ENCODE results near the gene PKP4.

Gene PKP4

GRCh38 chr2:158488442-158489216 lies 31.9 kb downstream of the PKP4 start:
- peaks cover 44% of the 10 kb centered on the region for H3K4me1 ChIP-seq (ENCODE audit: control insufficient read depth, insufficient read depth, low read length)
- H3K27ac ChIP-seq (ENCODE audit: low read depth, low read length), result no peak overlapping the region

GRCh38 chr2:158489366-158490112 lies 32.8 kb downstream of the PKP4 start:
- no peaks in the 10 kb centered on the region for H3K36me3 ChIP-seq (ENCODE audit: control insufficient read depth, insufficient read depth, low read length)
- H3K4me3 ChIP-seq (ENCODE audit: low read depth, low read length), result no peak overlapping the region
- H3K9ac ChIP-seq (ENCODE audit: low read length), result no peak overlapping the region
- no peaks in the 10 kb centered on the region for H3K9me3 ChIP-seq (ENCODE audit: control insufficient read depth, insufficient read depth, low read depth, low read length)
- H3K27ac ChIP-seq (ENCODE audit: low read depth, low read length), result no peak overlapping the region
- H3K4me1 ChIP-seq (ENCODE audit: control insufficient read depth, insufficient read depth, low read length), result peaks cover 46% of the 10 kb centered on the region
- H3K27me3 ChIP-seq (ENCODE audit: control insufficient read depth, insufficient read depth, low read length), result no peaks in the 10 kb centered on the region

More at GRCh38 chr2:158488442-158489216, 31.9 kb downstream of the PKP4 start:
- Histone ChIP-seq H3K27me3 (ENCODE audit: control insufficient read depth, insufficient read depth, low read length) (no peaks in the 10 kb centered on the region), H3K9me3 (ENCODE audit: control insufficient read depth, insufficient read depth, low read depth, low read length) (no peaks in the 10 kb centered on the region), H3K9ac (ENCODE audit: low read length) (no peak overlapping the region), H3K36me3 (ENCODE audit: control insufficient read depth, insufficient read depth, low read length) (no peaks in the 10 kb centered on the region), H3K4me3 (ENCODE audit: low read depth, low read length) (no peak overlapping the region)

- Histone ChIP-seq H3K4me1 (ENCODE audit: control insufficient read depth, insufficient read depth, low read length) (peaks cover 39% of the 10 kb centered on the region), H3K27ac (ENCODE audit: low read depth, low read length) (no peak overlapping the region), H3K4me3 (ENCODE audit: low read depth, low read length) (no peak overlapping the region), H3K36me3 (ENCODE audit: control insufficient read depth, insufficient read depth, low read length) (no peaks in the 10 kb centered on the region), H3K9me3 (ENCODE audit: control insufficient read depth, insufficient read depth, low read depth, low read length) (no peaks in the 10 kb centered on the region), H3K9ac (ENCODE audit: low read length) (no peak overlapping the region), H3K27me3 (ENCODE audit: control insufficient read depth, insufficient read depth, low read length) (no peaks in the 10 kb centered on the region)
Measured at GRCh38 chr2:158491072-158491471, 34.3 kb downstream of the PKP4 start.

DNA sequence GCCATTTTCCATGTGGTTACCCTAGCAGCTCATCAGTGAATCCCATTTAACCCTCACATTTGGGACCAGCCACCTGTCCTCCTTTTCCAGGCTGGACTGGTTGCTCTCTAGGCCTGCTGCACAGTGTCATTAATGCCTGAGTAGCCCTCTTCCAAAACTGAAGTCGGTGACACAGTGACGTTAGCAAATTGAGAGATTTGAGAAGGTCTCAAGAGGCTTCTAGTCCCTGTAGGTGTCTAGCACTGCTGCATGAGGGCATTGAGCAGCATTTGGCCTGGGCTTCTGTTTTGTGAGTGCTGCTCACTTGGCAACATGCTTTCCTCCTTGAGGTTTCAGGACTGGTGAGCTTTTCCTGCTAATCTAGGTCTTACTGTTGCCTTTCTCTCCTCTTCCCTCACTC lies 36.7 kb downstream of the PKP4 start:
- Histone ChIP-seq H3K4me3 (ENCODE audit: low read depth, low read length) (no peak overlapping the region), H3K27ac (ENCODE audit: low read depth, low read length) (no peak overlapping the region), H3K9me3 (ENCODE audit: control insufficient read depth, insufficient read depth, low read depth, low read length) (no peaks in the 10 kb centered on the region), H3K27me3 (ENCODE audit: control insufficient read depth, insufficient read depth, low read length) (no peaks in the 10 kb centered on the region), H3K4me1 (ENCODE audit: control insufficient read depth, insufficient read depth, low read length) (peaks cover 43% of the 10 kb centered on the region), H3K9ac (ENCODE audit: low read length) (no peak overlapping the region), H3K36me3 (ENCODE audit: control insufficient read depth, insufficient read depth, low read length) (no peaks in the 10 kb centered on the region)

DNA sequence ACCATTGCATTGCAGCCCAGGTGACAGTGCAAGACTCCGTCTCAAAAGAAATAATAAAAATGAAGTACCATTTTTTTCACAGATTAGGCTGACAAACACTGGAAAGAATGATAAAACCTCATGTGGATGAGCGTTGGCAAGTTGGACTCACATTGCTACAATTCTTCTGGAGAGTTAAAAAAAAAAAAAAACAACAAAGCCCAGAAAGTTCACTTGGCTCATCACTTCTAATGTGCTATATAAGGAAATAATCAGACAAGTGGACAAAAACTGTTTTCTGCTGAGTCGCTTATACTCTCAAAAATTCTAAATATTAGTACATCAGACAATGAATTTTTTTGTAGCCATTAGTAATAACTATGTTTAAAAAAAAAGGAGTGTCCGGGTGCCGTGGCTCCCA lies 38.4 kb downstream of the PKP4 start:
- no peaks in the 10 kb centered on the region for H3K9me3 ChIP-seq (ENCODE audit: control insufficient read depth, insufficient read depth, low read depth, low read length)
- no peaks in the 10 kb centered on the region for H3K27me3 ChIP-seq (ENCODE audit: control insufficient read depth, insufficient read depth, low read length)
- no peak overlapping the region for H3K4me3 ChIP-seq (ENCODE audit: low read depth, low read length)
- no peak overlapping the region for H3K27ac ChIP-seq (ENCODE audit: low read depth, low read length)
- no peak overlapping the region for H3K9ac ChIP-seq (ENCODE audit: low read length)
- H3K36me3 ChIP-seq (ENCODE audit: control insufficient read depth, insufficient read depth, low read length), result no peaks in the 10 kb centered on the region
- peaks cover 26% of the 10 kb centered on the region for H3K4me1 ChIP-seq (ENCODE audit: control insufficient read depth, insufficient read depth, low read length)

- H3K4me1 ChIP-seq (ENCODE audit: control insufficient read depth, insufficient read depth, low read length), result peaks cover 22% of the 10 kb centered on the region
- no peaks in the 10 kb centered on the region for H3K36me3 ChIP-seq (ENCODE audit: control insufficient read depth, insufficient read depth, low read length)
- H3K27ac ChIP-seq (ENCODE audit: low read depth, low read length), result no peak overlapping the region
- no peaks in the 10 kb centered on the region for H3K27me3 ChIP-seq (ENCODE audit: control insufficient read depth, insufficient read depth, low read length)
- H3K4me3 ChIP-seq (ENCODE audit: low read depth, low read length), result no peak overlapping the region
- H3K9ac ChIP-seq (ENCODE audit: low read length), result no peak overlapping the region
- no peaks in the 10 kb centered on the region for H3K9me3 ChIP-seq (ENCODE audit: control insufficient read depth, insufficient read depth, low read depth, low read length)
Measured at GRCh38 chr2:158496986-158497385, 40.2 kb downstream of the PKP4 start.

DNA sequence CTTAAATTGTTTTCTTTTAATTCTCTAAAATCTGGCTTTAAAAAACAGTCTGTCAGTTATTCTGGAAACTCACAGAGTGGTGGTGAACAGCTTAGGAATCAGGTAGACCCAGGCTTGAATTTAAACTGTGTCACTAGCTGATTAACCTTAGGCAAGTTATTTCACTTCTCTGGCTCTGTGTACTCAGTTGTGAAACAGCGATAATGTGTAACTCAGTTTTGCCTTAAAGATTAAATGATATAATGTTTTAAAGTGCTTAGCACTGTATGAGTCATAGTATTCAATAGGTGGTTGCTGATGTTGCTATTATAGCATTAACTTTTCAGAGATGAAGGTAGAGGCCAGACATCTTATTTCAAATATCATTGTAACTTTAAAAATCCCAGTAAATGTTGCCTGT lies 40.7 kb downstream of the PKP4 start:
- Histone ChIP-seq H3K4me3 (ENCODE audit: low read depth, low read length) (no peak overlapping the region), H3K9me3 (ENCODE audit: control insufficient read depth, insufficient read depth, low read depth, low read length) (no peaks in the 10 kb centered on the region), H3K27ac (ENCODE audit: low read depth, low read length) (no peak overlapping the region; the same call in 1 of the 2 replicates), H3K9ac (ENCODE audit: low read length) (no peak overlapping the region), H3K27me3 (ENCODE audit: control insufficient read depth, insufficient read depth, low read length) (no peaks in the 10 kb centered on the region), H3K36me3 (ENCODE audit: control insufficient read depth, insufficient read depth, low read length) (no peaks in the 10 kb centered on the region), H3K4me1 (ENCODE audit: control insufficient read depth, insufficient read depth, low read length) (peaks cover 22% of the 10 kb centered on the region)

DNA sequence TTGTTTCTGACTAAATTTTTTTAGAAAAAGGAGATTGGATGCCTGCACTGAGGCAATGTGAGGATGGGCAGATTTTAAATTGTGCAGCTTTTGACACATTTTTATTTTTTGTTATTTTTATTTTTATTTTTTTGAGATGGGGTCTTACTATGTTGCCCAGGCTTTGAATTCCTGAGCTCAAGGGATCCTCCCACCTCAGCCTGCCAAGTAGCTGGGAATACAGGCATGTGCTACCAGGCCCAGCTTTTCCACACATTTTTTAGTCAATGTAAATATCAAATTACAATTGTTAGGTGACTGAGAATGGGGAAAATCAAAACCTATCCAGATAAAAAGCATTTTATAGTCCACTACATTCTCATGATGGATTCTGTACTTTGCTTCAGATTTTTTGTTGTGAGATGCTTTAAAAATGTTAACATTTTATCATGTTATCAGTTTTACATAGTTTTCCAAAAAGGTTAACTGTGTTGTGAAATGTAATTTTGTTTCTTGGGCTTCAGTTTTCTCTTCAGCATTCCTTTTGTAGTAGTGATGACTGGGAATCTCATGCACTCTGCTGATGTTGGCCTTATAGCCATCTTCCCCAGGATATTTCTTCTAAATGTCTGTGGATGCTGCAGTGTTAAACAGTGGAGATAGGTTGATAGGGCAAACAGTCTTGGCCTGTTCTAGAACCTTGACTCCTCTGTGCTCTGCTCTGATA lies 41.4 kb downstream of the PKP4 start:
- Histone ChIP-seq H3K27ac (ENCODE audit: low read depth, low read length) (no peak overlapping the region), H3K4me3 (ENCODE audit: low read depth, low read length) (no peak overlapping the region), H3K9ac (ENCODE audit: low read length) (no peak overlapping the region), H3K4me1 (ENCODE audit: control insufficient read depth, insufficient read depth, low read length) (peaks cover 25% of the 10 kb centered on the region), H3K9me3 (ENCODE audit: control insufficient read depth, insufficient read depth, low read depth, low read length) (no peaks in the 10 kb centered on the region), H3K27me3 (ENCODE audit: control insufficient read depth, insufficient read depth, low read length) (no peaks in the 10 kb centered on the region), H3K36me3 (ENCODE audit: control insufficient read depth, insufficient read depth, low read length) (no peaks in the 10 kb centered on the region)

GRCh38 chr2:158498749-158499136 lies 42.0 kb downstream of the PKP4 start:
- Histone ChIP-seq H3K4me1 (ENCODE audit: control insufficient read depth, insufficient read depth, low read length) (peaks cover 20% of the 10 kb centered on the region), H3K9ac (ENCODE audit: low read length) (no peak overlapping the region), H3K27me3 (ENCODE audit: control insufficient read depth, insufficient read depth, low read length) (no peaks in the 10 kb centered on the region), H3K9me3 (ENCODE audit: control insufficient read depth, insufficient read depth, low read depth, low read length) (no peaks in the 10 kb centered on the region), H3K36me3 (ENCODE audit: control insufficient read depth, insufficient read depth, low read length) (no peaks in the 10 kb centered on the region), H3K27ac (ENCODE audit: low read depth, low read length) (no peak overlapping the region), H3K4me3 (ENCODE audit: low read depth, low read length) (no peak overlapping the region)

DNA sequence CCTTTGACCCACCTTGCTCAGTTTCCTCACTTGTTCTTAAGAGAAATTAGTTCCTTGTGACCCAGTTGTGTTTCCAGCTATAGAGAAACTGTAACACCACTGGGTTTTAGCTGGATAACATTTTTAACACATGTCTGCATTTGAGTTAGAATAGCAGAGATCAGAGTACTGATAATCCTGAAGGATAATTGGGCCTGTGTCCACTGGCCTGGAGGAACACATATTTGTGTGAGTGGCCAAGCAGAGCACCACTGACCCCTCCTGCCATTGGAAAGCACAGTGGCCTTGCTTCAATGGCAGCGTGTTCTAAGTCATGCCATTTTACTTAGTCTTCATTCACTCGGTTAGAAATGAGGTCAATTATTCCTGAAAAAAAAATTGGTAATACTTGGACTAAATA lies 42.6 kb downstream of the PKP4 start:
- Histone ChIP-seq H3K36me3 (ENCODE audit: control insufficient read depth, insufficient read depth, low read length) (no peaks in the 10 kb centered on the region), H3K9me3 (ENCODE audit: control insufficient read depth, insufficient read depth, low read depth, low read length) (no peaks in the 10 kb centered on the region), H3K4me1 (ENCODE audit: control insufficient read depth, insufficient read depth, low read length) (peaks cover 19% of the 10 kb centered on the region), H3K4me3 (ENCODE audit: low read depth, low read length) (no peak overlapping the region), H3K9ac (ENCODE audit: low read length) (no peak overlapping the region), H3K27me3 (ENCODE audit: control insufficient read depth, insufficient read depth, low read length) (no peaks in the 10 kb centered on the region), H3K27ac (ENCODE audit: low read depth, low read length) (no peak overlapping the region)

DNA sequence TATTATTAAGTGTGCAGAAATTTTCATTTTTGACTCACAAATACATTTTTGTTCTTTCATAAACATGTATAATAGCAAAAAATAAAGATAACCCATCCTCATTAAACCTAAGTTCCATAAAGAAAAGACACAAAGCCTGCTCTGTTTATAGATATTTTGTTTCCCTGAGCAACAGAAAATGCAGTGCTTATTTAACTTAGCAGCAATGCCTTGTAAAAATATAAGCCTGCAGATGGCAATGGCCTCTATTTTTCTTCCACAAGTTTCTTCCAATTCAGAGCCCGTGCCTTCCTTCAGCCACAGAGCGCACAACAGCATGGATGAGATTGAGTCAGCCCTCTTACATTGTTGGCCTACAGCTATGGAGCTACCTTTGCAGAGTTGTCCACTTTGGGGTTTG lies 43.6 kb downstream of the PKP4 start:
- Histone ChIP-seq H3K36me3 (ENCODE audit: control insufficient read depth, insufficient read depth, low read length) (no peaks in the 10 kb centered on the region), H3K9ac (ENCODE audit: low read length) (no peak overlapping the region), H3K4me1 (ENCODE audit: control insufficient read depth, insufficient read depth, low read length) (peaks cover 26% of the 10 kb centered on the region), H3K9me3 (ENCODE audit: control insufficient read depth, insufficient read depth, low read depth, low read length) (no peaks in the 10 kb centered on the region), H3K4me3 (ENCODE audit: low read depth, low read length) (no peak overlapping the region), H3K27me3 (ENCODE audit: control insufficient read depth, insufficient read depth, low read length) (no peaks in the 10 kb centered on the region), H3K27ac (ENCODE audit: low read depth, low read length) (no peak overlapping the region)

Data from HUES6 (cell line).